ENCODE results near the gene TRMT11. TPM values are rescaled to one million over a fixed set of nuclear protein-coding genes. Genes with fewer than 3 reads are reported as not detected.

The TRMT11 gene
- total and polyA plus RNA-seq, 2 of the 8 experiments (the other 6 are each of a cell fraction or from before 2014, with no cell fraction given), result 19.7 to 32.4 TPM

DNA sequence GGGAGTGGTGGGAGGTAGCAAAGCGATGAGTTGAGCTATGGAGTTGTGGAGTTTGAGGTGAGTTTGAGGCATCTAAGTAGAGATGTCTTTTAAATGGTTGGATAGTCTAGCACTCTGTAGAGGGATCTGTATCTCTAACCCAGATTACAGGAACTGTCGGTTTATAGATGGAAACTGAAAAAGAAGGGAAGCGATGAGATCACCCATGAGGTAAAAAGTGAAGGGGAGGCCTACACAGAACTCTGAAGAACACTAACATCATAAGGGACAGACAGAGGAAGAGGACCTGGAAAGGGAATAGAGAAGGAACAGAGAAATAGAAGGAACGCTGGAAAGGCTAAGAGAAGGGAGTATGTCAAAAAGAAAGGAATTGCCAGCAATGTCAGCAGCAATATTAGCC, 27.3 kb upstream of the TRMT11 start:
- Histone ChIP-seq H4K5ac (ENCODE audit: insufficient read length, low read depth, low read length) (no peak overlapping the region), H3K9ac (replicated peaks in 1 of 4; ENCODE audit: extremely low read depth in 1 of 4, low read depth in 3 of 4, low read length in 3 of 4) (no peak overlapping the region), H2AFZ (ENCODE audit: low read length) (no peak overlapping the region), H3K4me1 (replicated peaks in 1 of 4; ENCODE audit: control insufficient read depth in 3 of 4, insufficient read depth in 4 of 4, low read length in 3 of 4) (no peaks in the 10 kb centered on the region), H3K4me2 (ENCODE audit: insufficient read depth in 1 of 2, low read depth in 2 of 2, low read length in 2 of 2) (no peak overlapping the region), H4K8ac (ENCODE audit: extremely low read depth, insufficient read depth, low read length) (no peak overlapping the region), H3K27ac (ENCODE audit: low read depth, low read length) (no peak overlapping the region), H2BK15ac (ENCODE audit: low read length) (no peak overlapping the region), H4K91ac (replicated peaks; ENCODE audit: insufficient read length, low read length) (no peak overlapping the region), H3K4me3 (ENCODE audit: extremely low read depth in 1 of 4, insufficient read depth in 2 of 4, low read depth in 3 of 4, low read length in 4 of 4) (no peak overlapping the region), H3K56ac (replicated peaks; ENCODE audit: insufficient read length, low read depth, low read length) (no peak overlapping the region), H2BK120ac (replicated peaks; ENCODE audit: low read depth, low read length) (no peak overlapping the region), H2BK5ac (ENCODE audit: low read depth, low read length) (no peak overlapping the region), H3K36me3 (ENCODE audit: control insufficient read depth in 2 of 4, insufficient read depth in 4 of 4, low read length in 3 of 4) (no peaks in the 10 kb centered on the region), H2BK12ac (ENCODE audit: low read depth, low read length) (no peak overlapping the region), H3K14ac (ENCODE audit: insufficient read length) (no peak overlapping the region), H3K79me2 (ENCODE audit: control insufficient read depth in 1 of 2, insufficient read depth in 2 of 2, low read length in 2 of 2) (peaks cover 0 to 11% of the 10 kb centered on the region in 2 experiments; a peak in 1 of 4 replicates), H3K9me3 (ENCODE audit: insufficient read depth in 2 of 2, low read depth in 1 of 2, low read length in 1 of 2) (no peaks in the 10 kb centered on the region), H3K27me3 (replicated peaks in 1 of 4; ENCODE audit: control insufficient read depth in 3 of 4, extremely low read depth in 1 of 4, insufficient read depth in 3 of 4, low read length in 3 of 4) (no peaks in the 10 kb centered on the region), H3K4ac (replicated peaks; ENCODE audit: insufficient read length, low read depth, low read length) (no peak overlapping the region), H2AK5ac (ENCODE audit: low read depth, low read length) (no peak overlapping the region), H3K18ac (ENCODE audit: extremely low read depth, low read length) (no peak overlapping the region), H3K79me1 (ENCODE audit: low read depth, low read length) (no peaks in the 10 kb centered on the region), H2BK20ac (ENCODE audit: low read length) (no peak overlapping the region), H4K20me1 (replicated peaks in 1 of 2; ENCODE audit: control insufficient read depth in 1 of 2, insufficient read depth in 2 of 2, low read length in 2 of 2) (no peaks in the 10 kb centered on the region), H3K23ac (ENCODE audit: insufficient read length) (no peak overlapping the region), H3K23me2 (ENCODE audit: low read depth, low read length) (no peaks in the 10 kb centered on the region; the same call in 1 of the 2 replicates)
- 93% methylated on average over 4 of the region's 4 CpGs; no CpG with 5 or more reads in 1 of the 2 experiments for WGBS, 2 experiments (ENCODE audit: extremely low coverage in 1 of 2, insufficient coverage in 1 of 2, insufficient read length in 1 of 2, insufficient replicate concordance in 2 of 2, low coverage in 1 of 2, low lambda C conversion rate in 2 of 2, missing lambda C conversion rate in 1 of 2)
- no peak for FAIRE-seq
- CTCF ChIA-PET (ENCODE audit: partially characterized antibody), result interaction anchor here (1.2 to 5.3 kb wide), 2 partner anchors 15 to 646 kb away, joined by 3 to 27 read pairs; no protein-coding TSS in a partner anchor
- POLR2A ChIA-PET (ENCODE audit: partially characterized antibody), result no interaction called here
- no peak for DNase-seq (ENCODE audit: low read depth in 1 of 2, low spot score in 2 of 2)
- no peak for TF ChIP-seq CTCF (IDR thresholded peaks at IDR 0.05; ENCODE audit: control extremely low read depth in 1 of 3, insufficient read depth in 1 of 3, low read depth in 1 of 3, low read length in 3 of 3)
- no peak for TF ChIP-seq CHD2 (IDR thresholded peaks at IDR 0.05; ENCODE audit: low read length)
- no peak for TF ChIP-seq JUND (IDR thresholded peaks at IDR 0.05; ENCODE audit: low read length)
- TF ChIP-seq NRF1 (IDR thresholded peaks at IDR 0.05; ENCODE audit: low read depth, low read length), result no peak
- TF ChIP-seq RFX5 (IDR thresholded peaks at IDR 0.05; ENCODE audit: borderline replicate concordance, low read depth, low read length), result no peak
- TF ChIP-seq, protein P1, sequence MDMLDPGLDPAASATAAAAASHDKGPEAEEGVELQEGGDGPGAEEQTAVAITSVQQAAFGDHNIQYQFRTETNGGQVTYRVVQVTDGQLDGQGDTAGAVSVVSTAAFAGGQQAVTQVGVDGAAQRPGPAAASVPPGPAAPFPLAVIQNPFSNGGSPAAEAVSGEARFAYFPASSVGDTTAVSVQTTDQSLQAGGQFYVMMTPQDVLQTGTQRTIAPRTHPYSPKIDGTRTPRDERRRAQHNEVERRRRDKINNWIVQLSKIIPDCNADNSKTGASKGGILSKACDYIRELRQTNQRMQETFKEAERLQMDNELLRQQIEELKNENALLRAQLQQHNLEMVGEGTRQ (IDR thresholded peaks at IDR 0.05; ENCODE audit: low read length), result no peak
- TF ChIP-seq GTF2F1 (IDR thresholded peaks at IDR 0.05; ENCODE audit: borderline replicate concordance, low read depth, low read length), result no peak
- no peak for TF ChIP-seq SP2 (IDR thresholded peaks at IDR 0.05; ENCODE audit: low read length)
- TF ChIP-seq EZH2 (IDR thresholded peaks at IDR 0.05; ENCODE audit: low read depth, low read length, severe bottlenecking), result no peak
